Activated naive CD4-positive, alpha-beta T cell treated with anti-CD3 and anti-CD28 coated beads, Interleukin-2, amount 10 ng/mL, durations not matched to agents 7 days and 5 days (primary cell): ENCODE results near the gene HNRNPA3.
A peak's percentile ranks its signal among the peaks of the same experiment; 100 is the strongest.

Experiments used
- CTCF ChIA-PET: fragments of 350-600 bp; sonication (Branson Sonifier 250); formaldehyde crosslinking; loops from one replicate; lab custom pipeline; 2021; ENCODE audit warnings: antibody characterized with exemption; lab: Charles Lee
- DNase-seq: peaks from one replicate; pipeline ENCODE4 v3.0.0-alpha.2; 2020
- H3K27ac Mint-ChIP-seq: one replicate; pipeline ENCODE4 v1.8.0; 2021; ENCODE audit warnings: mild to moderate bottlenecking, moderate library complexity, mixed read lengths
- H3K27me3 Mint-ChIP-seq: one replicate; pipeline ENCODE4 v1.8.0; 2021; ENCODE audit warnings: mild to moderate bottlenecking, mixed read lengths
- H3K36me3 Mint-ChIP-seq: one replicate; pipeline ENCODE4 v1.8.0; 2021; ENCODE audit warnings: mixed read lengths
- H3K4me1 Mint-ChIP-seq: one replicate; pipeline ENCODE4 v1.8.0; 2021; ENCODE audit warnings: mixed read lengths
- H3K4me3 Mint-ChIP-seq: one replicate; pipeline ENCODE4 v1.8.0; 2021; ENCODE audit warnings: mild to moderate bottlenecking, moderate library complexity, mixed read lengths
- H3K9me3 Mint-ChIP-seq: one replicate; pipeline ENCODE4 v1.8.0; 2021; ENCODE audit warnings: mixed read lengths

The HNRNPA3 gene

DNA sequence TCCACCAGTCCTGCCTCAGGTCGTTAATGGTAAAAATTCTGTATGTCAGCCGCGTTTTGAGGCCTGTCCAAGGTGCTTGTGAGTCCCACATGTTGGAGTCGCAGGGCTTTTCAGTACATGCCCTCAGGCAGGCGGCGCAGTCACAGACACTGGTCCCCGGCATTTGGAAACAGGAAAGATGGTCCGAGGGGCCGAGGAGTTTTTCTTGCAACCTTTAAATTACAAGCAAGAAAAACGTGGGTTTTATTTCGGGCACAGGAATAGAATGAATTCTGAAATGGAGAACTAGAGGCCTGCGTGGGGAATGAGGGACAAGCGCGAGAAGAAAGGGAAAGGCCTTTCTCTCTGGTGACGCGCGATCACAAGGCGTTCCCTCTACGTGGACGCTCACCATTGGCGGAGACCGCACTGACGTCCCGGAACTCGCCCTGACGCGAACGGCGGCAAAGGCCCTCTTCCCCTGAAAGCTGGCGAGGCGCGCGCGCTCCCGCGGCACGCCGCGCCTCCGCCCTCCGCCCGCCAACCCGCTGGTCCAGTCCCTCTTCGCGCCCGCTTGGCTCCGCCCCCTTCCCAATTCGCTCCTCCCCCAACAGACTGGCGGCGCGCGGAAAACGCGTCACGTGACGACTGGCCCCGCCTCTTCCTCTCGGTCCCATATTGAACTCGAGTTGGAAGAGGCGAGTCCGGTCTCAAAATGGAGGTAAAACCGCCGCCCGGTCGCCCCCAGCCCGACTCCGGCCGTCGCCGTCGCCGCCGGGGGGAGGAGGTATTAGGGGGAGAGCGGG, at the start of gene HNRNPA3:
Gene HNRNPA3, plus strand, starts transcription at position 689 of the 785 bp plus-strand sequence. Its CDS starts 6 bp downstream, at position 695.
- peak within 1 kb of the TSS; percentile 99 for H3K27ac Mint-ChIP-seq
- CTCF ChIA-PET, result interaction anchor here (0.7 to 1.5 kb wide), 9 partner anchors 15 to 122 kb away, joined by 3 to 6 read pairs (median 4); partner anchors contain the start of gene NFE2L2
- H3K9me3 Mint-ChIP-seq, result no peaks in the 10 kb centered on the region
- peaks cover 40% of the 10 kb centered on the region for H3K36me3 Mint-ChIP-seq
- peaks cover 5% of the 10 kb centered on the region for H3K27me3 Mint-ChIP-seq
- peaks cover 48% of the 10 kb centered on the region for H3K4me1 Mint-ChIP-seq
- H3K4me3 Mint-ChIP-seq, result peak within 1 kb of the TSS; percentile 89
- peak; percentile 99 for DNase-seq

DNA sequence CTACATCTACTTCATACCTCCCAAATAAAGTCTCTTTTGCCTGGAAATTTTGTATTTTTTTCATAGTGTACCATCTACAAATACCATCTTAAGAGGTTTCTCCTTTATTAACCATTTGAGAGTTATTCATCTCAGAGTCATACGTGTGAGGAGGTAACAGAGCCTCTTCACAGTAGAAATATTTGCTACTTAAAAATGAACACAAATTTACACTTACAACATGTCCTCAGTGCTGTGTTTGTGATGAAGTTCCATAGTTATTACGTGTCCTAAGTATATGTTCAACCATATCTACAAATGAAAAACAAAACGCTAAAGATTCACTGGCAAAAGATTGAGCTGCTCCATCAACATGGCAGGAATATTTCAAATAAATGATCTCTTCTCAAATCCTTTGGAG, 48.5 kb upstream of the HNRNPA3 start:
- H3K27ac Mint-ChIP-seq, result no peak overlapping the region
- no peak overlapping the region for H3K4me3 Mint-ChIP-seq
- H3K4me1 Mint-ChIP-seq, result peaks cover 30% of the 10 kb centered on the region
- peaks cover 13% of the 10 kb centered on the region for H3K27me3 Mint-ChIP-seq
- DNase-seq, result no peak
- CTCF ChIA-PET, result interaction anchor here (0.7 to 4.3 kb wide), 31 partner anchors 8 to 1023 kb away, joined by 3 to 126 read pairs (median 5); partner anchors contain the start of gene NFE2L2
- H3K36me3 Mint-ChIP-seq, result no peaks in the 10 kb centered on the region
- H3K9me3 Mint-ChIP-seq, result no peaks in the 10 kb centered on the region

GRCh38 chr2:177164584-177165052, 48.0 kb upstream of the HNRNPA3 start:
- H3K4me3 Mint-ChIP-seq, result no peak overlapping the region

DNA sequence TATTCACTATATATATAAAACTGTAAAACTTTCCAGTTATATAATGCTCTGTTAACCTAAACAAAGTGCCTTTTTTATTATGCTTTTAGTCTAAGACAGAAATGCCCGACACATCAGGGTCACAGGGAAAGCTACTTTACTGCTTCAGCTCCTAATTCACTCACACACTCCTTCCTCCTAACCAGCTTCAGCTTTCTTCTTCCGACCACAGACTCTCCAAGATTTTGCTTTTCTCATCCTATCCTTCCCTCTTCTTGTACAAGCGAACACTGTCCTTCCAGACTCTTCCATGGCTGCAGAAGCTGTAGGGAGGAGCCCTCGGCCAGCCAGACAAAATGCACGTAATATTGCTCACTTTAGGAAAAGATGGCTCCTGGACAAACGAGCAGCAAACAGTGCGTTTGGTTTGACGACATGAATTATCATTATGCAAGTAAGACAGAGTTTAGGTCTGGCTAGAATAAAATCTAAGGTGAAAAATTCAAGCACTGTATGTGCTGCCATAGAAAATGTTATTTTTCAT, 47.5 kb upstream of the HNRNPA3 start:
- DNase-seq, result no peak
- no peaks in the 10 kb centered on the region for H3K9me3 Mint-ChIP-seq
- H3K27ac Mint-ChIP-seq, result no peak overlapping the region
- H3K4me1 Mint-ChIP-seq, result peaks cover 40% of the 10 kb centered on the region
- H3K27me3 Mint-ChIP-seq, result peaks cover 10% of the 10 kb centered on the region
- H3K4me3 Mint-ChIP-seq, result no peak overlapping the region
- no peaks in the 10 kb centered on the region for H3K36me3 Mint-ChIP-seq
- CTCF ChIA-PET, result interaction anchor here (0.6 to 4.3 kb wide), 50 partner anchors 9 to 735 kb away, joined by 3 to 126 read pairs (median 4); partner anchors contain the start of gene NFE2L2

More at GRCh38 chr2:177164584-177165052, 48.0 kb upstream of the HNRNPA3 start:
- H3K27ac Mint-ChIP-seq, result no peak overlapping the region
- no peaks in the 10 kb centered on the region for H3K36me3 Mint-ChIP-seq
- DNase-seq, result peak; percentile 85
- H3K27me3 Mint-ChIP-seq, result peaks cover 13% of the 10 kb centered on the region
- peaks cover 35% of the 10 kb centered on the region for H3K4me1 Mint-ChIP-seq
- H3K9me3 Mint-ChIP-seq, result no peaks in the 10 kb centered on the region
- CTCF ChIA-PET, result interaction anchor here (0.6 to 4.3 kb wide), 51 partner anchors 9 to 1024 kb away, joined by 3 to 126 read pairs (median 4); partner anchors contain the start of gene NFE2L2

- Mint-ChIP-seq H3K27me3 (peaks cover 7% of the 10 kb centered on the region), H3K27ac (peak overlapping the region; percentile 87), H3K9me3 (no peaks in the 10 kb centered on the region), H3K36me3 (no peaks in the 10 kb centered on the region), H3K4me3 (peak overlapping the region; percentile 57), H3K4me1 (peaks cover 44% of the 10 kb centered on the region)
- no peak for DNase-seq
- CTCF ChIA-PET, result interaction anchor here (1.0 to 4.3 kb wide), 18 partner anchors 17 to 561 kb away, joined by 3 to 126 read pairs (median 6); partner anchors contain the start of gene NFE2L2
Observed at GRCh38 chr2:177165721-177166711, 46.6 kb upstream of the HNRNPA3 start.

- peak; percentile 36 for DNase-seq
Observed at GRCh38 chr2:177169810-177170514, 42.6 kb upstream of the HNRNPA3 start.

GRCh38 chr2:177171418-177171865, 41.2 kb upstream of the HNRNPA3 start:
- no peaks in the 10 kb centered on the region for H3K36me3 Mint-ChIP-seq
- no peak overlapping the region for H3K4me3 Mint-ChIP-seq
- no peak for DNase-seq
- CTCF ChIA-PET, result no interaction called here
- H3K9me3 Mint-ChIP-seq, result no peaks in the 10 kb centered on the region
- H3K4me1 Mint-ChIP-seq, result peaks cover 33% of the 10 kb centered on the region
- H3K27me3 Mint-ChIP-seq, result peaks cover 19% of the 10 kb centered on the region
- no peak overlapping the region for H3K27ac Mint-ChIP-seq

More at GRCh38 chr2:177169810-177170514, 42.6 kb upstream of the HNRNPA3 start:
- no peaks in the 10 kb centered on the region for H3K36me3 Mint-ChIP-seq
- H3K27me3 Mint-ChIP-seq, result peaks cover 12% of the 10 kb centered on the region
- no peaks in the 10 kb centered on the region for H3K9me3 Mint-ChIP-seq
- H3K4me1 Mint-ChIP-seq, result peaks cover 42% of the 10 kb centered on the region
- no peak overlapping the region for H3K27ac Mint-ChIP-seq
- no peak overlapping the region for H3K4me3 Mint-ChIP-seq
- CTCF ChIA-PET, result interaction anchor here (1.1 to 1.4 kb wide), 5 partner anchors 9 to 161 kb away, joined by 3 to 5 read pairs (median 4); no protein-coding TSS in a partner anchor

- no peak overlapping the region for H3K4me3 Mint-ChIP-seq
- DNase-seq, result no peak
- H3K27me3 Mint-ChIP-seq, result peaks cover 19% of the 10 kb centered on the region
- CTCF ChIA-PET, result interaction anchor here (0.9 kb wide), 1 partner anchor 25 kb away, joined by 3 read pairs; no protein-coding TSS in a partner anchor
- H3K4me1 Mint-ChIP-seq, result peaks cover 30% of the 10 kb centered on the region
- no peak overlapping the region for H3K27ac Mint-ChIP-seq
- no peaks in the 10 kb centered on the region for H3K9me3 Mint-ChIP-seq
- no peaks in the 10 kb centered on the region for H3K36me3 Mint-ChIP-seq
Observed at GRCh38 chr2:177172034-177172880, 40.3 kb upstream of the HNRNPA3 start.

DNA sequence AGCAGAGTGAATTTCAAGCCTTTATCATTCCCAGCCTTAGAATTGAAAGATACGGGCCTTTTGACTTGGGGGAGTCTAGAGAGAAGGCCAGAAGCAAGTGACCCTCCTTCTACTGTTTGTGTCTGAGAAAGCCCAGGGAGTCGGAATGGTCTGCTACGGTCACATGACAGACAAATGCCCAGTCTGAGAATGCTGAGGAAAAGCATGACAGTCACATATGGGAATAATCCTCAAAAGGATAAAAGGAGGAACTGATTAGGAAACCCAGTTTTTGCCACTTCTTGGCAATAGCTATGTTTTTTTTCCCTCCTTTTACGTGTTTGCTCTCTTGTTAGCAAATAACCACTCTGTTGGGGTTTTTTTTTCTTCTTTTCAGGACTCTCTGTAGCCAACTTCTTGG, 38.1 kb upstream of the HNRNPA3 start:
- peaks cover 11% of the 10 kb centered on the region for H3K4me1 Mint-ChIP-seq
- CTCF ChIA-PET, result no interaction called here
- no peak for DNase-seq
- no peak overlapping the region for H3K4me3 Mint-ChIP-seq
- peaks cover 21% of the 10 kb centered on the region for H3K27me3 Mint-ChIP-seq
- no peaks in the 10 kb centered on the region for H3K9me3 Mint-ChIP-seq
- H3K36me3 Mint-ChIP-seq, result no peaks in the 10 kb centered on the region
- no peak overlapping the region for H3K27ac Mint-ChIP-seq

DNA sequence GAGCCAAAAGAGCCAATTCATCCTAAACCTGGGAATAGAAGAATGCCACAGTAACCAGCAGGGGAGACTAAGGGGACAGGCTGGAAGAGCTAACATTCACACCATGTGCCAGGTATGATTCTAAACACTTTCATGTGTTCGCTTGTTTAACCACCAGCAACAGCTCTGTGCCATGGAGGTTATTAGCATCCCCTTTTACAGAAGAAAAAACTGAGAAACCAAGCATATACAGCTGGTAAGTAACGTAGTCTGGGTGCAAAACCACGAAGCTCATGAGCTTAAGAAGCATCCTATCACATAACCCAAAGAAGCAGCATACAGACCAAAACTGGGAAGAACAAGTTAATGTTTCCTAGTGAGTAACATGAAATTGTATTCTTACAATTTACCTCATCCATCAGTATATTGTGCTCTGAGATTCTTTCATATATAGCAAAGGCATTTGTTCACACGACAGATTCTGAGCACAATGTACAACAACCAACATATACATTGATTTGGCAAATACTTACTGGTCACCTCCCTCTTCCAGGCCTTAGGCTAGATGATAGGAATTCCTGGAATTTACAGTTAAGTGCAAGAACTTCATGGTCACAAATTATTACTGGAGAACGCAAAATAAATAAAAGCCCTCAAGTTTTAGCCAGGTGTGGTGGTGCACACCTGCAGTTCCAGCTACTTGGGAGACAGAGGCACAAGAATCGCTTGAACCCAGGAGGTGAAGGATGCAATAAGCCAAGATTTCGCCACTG, 36.5 kb upstream of the HNRNPA3 start:
- no peak for DNase-seq
- Mint-ChIP-seq H3K4me1 (no peaks in the 10 kb centered on the region), H3K27ac (no peak overlapping the region), H3K9me3 (no peaks in the 10 kb centered on the region), H3K36me3 (no peaks in the 10 kb centered on the region), H3K4me3 (no peak overlapping the region), H3K27me3 (peaks cover 24% of the 10 kb centered on the region)
- CTCF ChIA-PET, result interaction anchor here (1.2 to 1.5 kb wide), 2 partner anchors 10 to 159 kb away, joined by 3 read pairs; no protein-coding TSS in a partner anchor

GRCh38 chr2:177178797-177179196, 33.8 kb upstream of the HNRNPA3 start:
- no peak overlapping the region for H3K27ac Mint-ChIP-seq
- CTCF ChIA-PET, result interaction anchor here (1.2 kb wide), 1 partner anchor 117 kb away, joined by 4 read pairs; no protein-coding TSS in a partner anchor
- no peaks in the 10 kb centered on the region for H3K4me1 Mint-ChIP-seq
- H3K27me3 Mint-ChIP-seq, result peaks cover 39% of the 10 kb centered on the region
- no peak overlapping the region for H3K4me3 Mint-ChIP-seq
- H3K36me3 Mint-ChIP-seq, result no peaks in the 10 kb centered on the region
- no peaks in the 10 kb centered on the region for H3K9me3 Mint-ChIP-seq
- DNase-seq, result no peak
